KMS-11 (cell line): ENCODE data around the gene PDZD2.

Source experiments
- H2AFZ ChIP-seq: fragments of 200-600 bp; sonication (generic); 2 replicates; pipeline ENCODE4 v1.6.1; 2016; ENCODE audit warnings: antibody characterized with exemption, mixed run types, low read depth
- H3K27ac ChIP-seq: fragments of 200-600 bp; sonication (generic); 2 replicates; pipeline ENCODE4 v1.6.1; 2016; ENCODE audit warnings: mild to moderate bottlenecking, mixed run types
- H3K27me3 ChIP-seq: fragments of 200-600 bp; sonication (generic); 2 replicates; pipeline ENCODE4 v1.6.1; 2017; ENCODE audit warnings: mild to moderate bottlenecking, low read depth, mixed run types, moderate library complexity; ENCODE audit not compliant: insufficient read depth
- H3K36me3 ChIP-seq: fragments of 200-600 bp; sonication (generic); 2 replicates; pipeline ENCODE4 v1.6.1; 2017; ENCODE audit warnings: mild to moderate bottlenecking, mixed run types; ENCODE audit not compliant: insufficient read depth
- H3K4me1 ChIP-seq: fragments of 200-600 bp; sonication (generic); 2 replicates; pipeline ENCODE4 v1.6.1; 2016; ENCODE audit warnings: mild to moderate bottlenecking, low read depth, mixed run types; ENCODE audit not compliant: poor library complexity, severe bottlenecking
- H3K4me2 ChIP-seq: fragments of 200-600 bp; sonication (generic); 2 replicates; pipeline ENCODE4 v1.7.0; 2016; ENCODE audit warnings: mild to moderate bottlenecking, mixed run types
- H3K4me3 ChIP-seq: fragments of 200-600 bp; sonication (generic); IDR thresholded peaks from 2 replicates; pipeline ENCODE4 v1.6.1; 2017; ENCODE audit warnings: low read depth, low read length, mixed read lengths; ENCODE audit not compliant: insufficient read depth
- H3K79me2 ChIP-seq: fragments of 200-600 bp; sonication (generic); 2 replicates; pipeline ENCODE4 v1.6.1; 2016; ENCODE audit warnings: low read depth, mixed run types; ENCODE audit not compliant: insufficient read depth
- H3K9ac ChIP-seq: fragments of 200-600 bp; sonication (generic); 2 replicates; pipeline ENCODE4 v1.6.1; 2016; ENCODE audit warnings: mild to moderate bottlenecking, mixed run types
- H4K20me1 ChIP-seq: fragments of 200-600 bp; sonication (generic); 2 replicates; pipeline ENCODE4 v1.6.1; 2016; ENCODE audit warnings: mild to moderate bottlenecking, mixed run types; ENCODE audit not compliant: insufficient read depth
- TF ChIP-seq, protein P1 (sequence below): fragments of 200-600 bp; sonication (generic); conservative IDR thresholded peaks from 2 replicates; pipeline ENCODE4 v1.6.1; 2017; ENCODE audit warnings: low read depth, mild to moderate bottlenecking, antibody characterized with exemption, low read length, moderate library complexity, mixed read lengths

Gene PDZD2

DNA sequence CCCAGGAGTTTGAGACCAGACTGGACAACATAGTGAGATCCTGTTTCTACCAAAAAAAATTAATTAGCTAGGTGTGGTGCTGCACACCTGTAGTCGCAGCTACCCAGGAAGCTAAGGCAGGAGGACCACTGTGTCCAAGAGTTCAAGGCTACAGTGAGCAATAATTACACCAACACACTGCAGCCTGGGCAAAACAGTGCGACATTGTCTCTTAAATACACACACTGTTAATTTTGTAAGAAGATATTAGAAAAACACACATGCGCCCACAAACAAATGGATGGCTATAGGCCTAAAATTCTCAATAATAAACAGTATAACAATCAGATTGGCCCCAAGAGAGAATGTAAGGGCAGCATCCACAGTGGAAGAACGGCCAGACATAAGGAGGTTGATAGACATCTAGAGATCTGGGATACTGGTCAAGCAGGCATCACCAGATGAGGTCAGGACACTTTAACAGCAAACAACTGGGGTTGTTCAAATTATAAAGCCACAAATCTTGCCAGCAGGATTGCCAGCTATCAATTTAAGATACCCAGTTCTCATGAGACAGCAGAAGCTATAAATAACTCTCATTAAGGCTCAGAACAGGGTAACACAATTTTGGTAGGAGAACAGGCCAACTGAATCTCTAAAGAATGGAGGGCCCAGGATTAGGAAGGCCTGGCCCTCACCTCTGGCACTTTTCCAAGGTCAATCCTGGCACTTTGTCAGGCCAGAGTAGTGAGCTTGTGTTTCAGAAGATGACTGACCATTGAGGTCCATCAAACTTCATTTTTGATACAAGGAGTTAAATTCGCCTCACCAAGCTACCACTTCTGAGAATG lies 505.7 kb downstream of the PDZD2 start:
- no peaks in the 10 kb centered on the region for H3K27me3 ChIP-seq
- H4K20me1 ChIP-seq: 0 out of 2 replicates have a peak, but pooled peaks cover 6% of the 10 kb centered on the region
- H3K4me2 ChIP-seq: no peak overlapping the region
- H3K9ac ChIP-seq: no peak overlapping the region
- H2AFZ ChIP-seq: no peak overlapping the region
- peaks cover 62% of the 10 kb centered on the region for H3K79me2 ChIP-seq
- no peaks in the 10 kb centered on the region for H3K36me3 ChIP-seq
- TF ChIP-seq, protein P1, sequence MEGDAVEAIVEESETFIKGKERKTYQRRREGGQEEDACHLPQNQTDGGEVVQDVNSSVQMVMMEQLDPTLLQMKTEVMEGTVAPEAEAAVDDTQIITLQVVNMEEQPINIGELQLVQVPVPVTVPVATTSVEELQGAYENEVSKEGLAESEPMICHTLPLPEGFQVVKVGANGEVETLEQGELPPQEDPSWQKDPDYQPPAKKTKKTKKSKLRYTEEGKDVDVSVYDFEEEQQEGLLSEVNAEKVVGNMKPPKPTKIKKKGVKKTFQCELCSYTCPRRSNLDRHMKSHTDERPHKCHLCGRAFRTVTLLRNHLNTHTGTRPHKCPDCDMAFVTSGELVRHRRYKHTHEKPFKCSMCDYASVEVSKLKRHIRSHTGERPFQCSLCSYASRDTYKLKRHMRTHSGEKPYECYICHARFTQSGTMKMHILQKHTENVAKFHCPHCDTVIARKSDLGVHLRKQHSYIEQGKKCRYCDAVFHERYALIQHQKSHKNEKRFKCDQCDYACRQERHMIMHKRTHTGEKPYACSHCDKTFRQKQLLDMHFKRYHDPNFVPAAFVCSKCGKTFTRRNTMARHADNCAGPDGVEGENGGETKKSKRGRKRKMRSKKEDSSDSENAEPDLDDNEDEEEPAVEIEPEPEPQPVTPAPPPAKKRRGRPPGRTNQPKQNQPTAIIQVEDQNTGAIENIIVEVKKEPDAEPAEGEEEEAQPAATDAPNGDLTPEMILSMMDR: no peak
- peaks cover 22% of the 10 kb centered on the region for H3K4me1 ChIP-seq
- no peak overlapping the region for H3K27ac ChIP-seq
- H3K4me3 ChIP-seq: no peak overlapping the region

DNA sequence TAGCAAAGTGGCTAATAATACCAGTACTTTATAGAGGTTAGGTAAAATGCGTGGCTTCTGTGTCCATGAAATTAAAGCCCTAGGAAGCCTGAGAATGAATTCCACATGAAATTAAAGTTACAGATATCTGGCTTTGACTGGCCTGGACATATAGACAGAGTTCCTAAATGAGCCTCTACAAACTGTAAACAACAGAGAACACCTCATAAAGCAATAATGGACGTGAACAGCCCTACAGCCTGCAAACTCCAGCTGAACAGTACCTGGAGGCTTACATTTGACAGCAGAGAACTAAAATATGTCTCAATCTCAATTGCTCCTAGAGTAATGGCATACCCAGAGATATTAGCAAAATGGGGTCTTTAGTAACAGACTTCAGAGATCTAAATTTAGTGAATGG lies 506.4 kb downstream of the PDZD2 start:
- no peak overlapping the region for H3K4me3 ChIP-seq
- H3K27ac ChIP-seq: no peak overlapping the region
- peaks cover 70% of the 10 kb centered on the region for H3K79me2 ChIP-seq
- no peaks in the 10 kb centered on the region for H3K36me3 ChIP-seq
- H3K4me2 ChIP-seq: no peak overlapping the region
- no peak overlapping the region for H2AFZ ChIP-seq
- H3K27me3 ChIP-seq: no peaks in the 10 kb centered on the region
- no peak overlapping the region for H3K9ac ChIP-seq
- H4K20me1 ChIP-seq: peaks cover 11% of the 10 kb centered on the region; the same call in 1 of the 2 replicates
- TF ChIP-seq, protein P1: no peak
- peaks cover 23% of the 10 kb centered on the region for H3K4me1 ChIP-seq

DNA sequence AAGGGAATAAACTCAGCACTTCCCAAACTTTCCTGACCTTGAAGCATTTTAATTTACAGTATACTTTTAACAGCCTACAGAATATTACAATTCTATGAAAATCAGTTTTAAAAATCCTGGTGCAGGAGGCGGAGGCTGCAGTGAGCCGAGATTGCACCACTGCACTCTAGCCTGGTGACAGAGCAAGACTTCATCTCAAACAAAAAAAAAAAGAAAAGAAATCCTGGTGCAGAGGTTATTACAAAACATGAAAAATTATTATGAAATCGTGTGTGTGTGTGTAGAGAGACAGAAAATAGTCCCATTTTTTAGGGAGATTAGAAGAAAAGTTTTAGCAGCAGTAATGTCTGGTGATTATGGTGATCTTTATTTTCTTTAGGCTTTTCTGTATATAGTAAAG lies 508.3 kb downstream of the PDZD2 start:
- H3K79me2 ChIP-seq: peaks cover 88% of the 10 kb centered on the region
- no peaks in the 10 kb centered on the region for H3K27me3 ChIP-seq
- TF ChIP-seq, protein P1: no peak
- H3K9ac ChIP-seq: no peak overlapping the region
- H4K20me1 ChIP-seq: peaks cover 25% of the 10 kb centered on the region
- H3K27ac ChIP-seq: no peak overlapping the region
- no peaks in the 10 kb centered on the region for H3K36me3 ChIP-seq
- no peak overlapping the region for H2AFZ ChIP-seq
- H3K4me2 ChIP-seq: no peak overlapping the region
- peaks cover 33% of the 10 kb centered on the region for H3K4me1 ChIP-seq
- no peak overlapping the region for H3K4me3 ChIP-seq

DNA sequence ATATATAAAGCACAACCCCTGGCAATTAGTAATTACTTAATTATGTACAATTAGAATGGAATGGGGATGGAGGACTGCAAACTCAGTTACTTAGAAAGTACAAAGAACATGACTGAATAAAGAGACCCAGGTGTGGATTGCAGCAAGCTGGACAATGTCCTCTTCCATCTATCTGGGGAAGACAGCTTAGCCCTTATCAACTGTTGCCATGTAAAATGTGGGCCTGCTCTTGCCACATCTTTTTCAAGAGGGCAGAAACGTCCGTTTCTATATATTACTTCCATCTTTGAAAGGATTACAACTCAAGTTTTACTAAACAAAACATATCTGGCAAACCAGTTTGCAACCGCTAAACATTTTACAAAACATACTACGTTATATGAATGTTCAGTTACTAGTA lies 509.0 kb downstream of the PDZD2 start:
- peaks cover 33% of the 10 kb centered on the region for H3K4me1 ChIP-seq
- H2AFZ ChIP-seq: no peak overlapping the region
- H3K9ac ChIP-seq: no peak overlapping the region
- H3K79me2 ChIP-seq: peaks cover 96% of the 10 kb centered on the region
- TF ChIP-seq, protein P1: no peak
- no peaks in the 10 kb centered on the region for H3K36me3 ChIP-seq
- no peak overlapping the region for H3K4me2 ChIP-seq
- peaks cover 25% of the 10 kb centered on the region for H4K20me1 ChIP-seq
- H3K4me3 ChIP-seq: no peak overlapping the region
- no peak overlapping the region for H3K27ac ChIP-seq
- no peaks in the 10 kb centered on the region for H3K27me3 ChIP-seq
